ENCODE data around the gene LHCGR.

LHCGR gene

DNA sequence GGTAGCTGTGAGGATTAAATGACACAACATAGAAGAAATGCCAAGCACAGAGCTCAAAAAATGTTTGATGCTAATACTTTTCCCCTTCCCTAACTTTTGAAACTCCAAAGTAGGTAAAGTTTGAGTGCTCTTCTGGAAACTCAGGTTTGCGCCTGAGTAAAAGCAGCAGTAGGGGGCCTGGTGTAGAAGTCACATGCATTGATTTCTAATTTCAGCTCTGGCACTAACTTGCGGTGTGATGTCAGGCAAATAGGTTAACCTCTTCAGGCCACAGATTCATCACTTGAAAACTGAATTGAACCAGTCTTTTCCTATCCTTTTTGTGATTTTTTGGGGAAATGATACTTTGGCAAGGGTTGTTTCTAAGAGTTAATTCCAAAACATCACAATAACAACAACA lies 27.2 kb downstream of the LHCGR start:
- Mint-ChIP-seq H3K9me3 (no peaks in the 10 kb centered on the region), H3K4me1 (no peaks in the 10 kb centered on the region), H3K27ac (no peak overlapping the region), H3K36me3 (no peaks in the 10 kb centered on the region), H3K27me3 (peaks cover 6 to 14% of the 10 kb centered on the region in 2 donors), H3K4me3 (no peak overlapping the region)
- no peak for DNase-seq
- ATAC-seq (replicated peaks) = no peak

DNA sequence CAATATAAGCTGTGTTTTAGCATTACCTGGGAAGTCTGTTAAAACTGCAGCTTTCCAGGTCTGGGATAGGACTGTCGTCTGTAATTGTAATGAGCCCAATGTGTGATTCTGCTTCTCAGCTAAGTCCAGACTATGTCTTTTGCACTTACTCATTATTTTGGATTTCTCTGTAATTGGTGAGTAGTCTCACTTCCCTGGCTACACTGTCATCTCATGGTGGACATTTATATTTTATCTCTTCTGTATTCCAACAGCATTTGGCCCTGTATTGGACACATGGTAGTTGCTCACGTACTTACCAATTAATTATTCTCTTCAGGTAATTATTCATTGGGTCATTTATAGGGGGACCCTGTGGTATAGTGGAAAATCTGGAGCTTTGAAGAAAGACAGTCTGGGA lies 28.0 kb downstream of the LHCGR start:
- peaks cover 7 to 17% of the 10 kb centered on the region in 2 donors for H3K27me3 Mint-ChIP-seq
- no peak for ATAC-seq (replicated peaks)

DNA sequence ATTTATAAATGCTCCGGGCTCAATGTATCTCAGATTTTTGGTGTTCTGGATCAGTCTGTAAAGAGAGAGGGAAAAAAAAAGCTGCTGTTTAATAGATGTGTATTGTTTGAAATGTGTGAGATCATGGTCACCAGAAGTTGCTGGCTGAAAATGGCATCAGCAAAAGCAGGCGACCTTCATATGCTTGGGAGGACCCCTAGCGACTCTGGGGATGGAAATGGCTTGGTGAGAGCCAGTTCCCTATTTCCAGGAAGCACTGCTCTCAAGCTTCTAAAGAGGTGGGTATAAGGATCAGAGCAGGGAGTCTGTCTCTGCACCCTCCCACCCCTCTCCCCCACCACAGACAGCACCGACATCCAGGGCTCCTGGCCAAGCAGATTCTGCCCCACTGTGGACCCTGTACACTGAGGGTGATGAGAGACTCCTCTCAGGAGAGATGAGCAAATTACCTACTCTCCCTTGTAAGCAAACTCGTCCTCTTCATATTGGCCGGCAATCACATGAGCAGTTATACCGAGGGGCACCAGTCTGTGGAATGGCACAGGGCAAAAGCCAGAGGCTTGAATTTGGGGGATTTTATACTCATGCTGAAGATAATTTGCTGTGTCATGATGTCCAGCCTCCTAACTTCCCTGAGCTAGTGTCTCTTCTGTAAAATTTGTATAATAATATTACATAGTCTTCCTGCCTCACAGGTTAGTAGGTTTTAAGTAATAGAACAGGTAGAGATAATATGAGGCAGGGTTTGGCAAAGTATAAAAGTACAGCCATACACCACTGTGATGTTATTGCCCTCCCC lies 29.6 kb downstream of the LHCGR start:
- H3K9me3 Mint-ChIP-seq = no peaks in the 10 kb centered on the region
- H3K4me3 Mint-ChIP-seq = no peak overlapping the region
- ATAC-seq (replicated peaks) (no peak), DNase-seq (no peak)
- H3K4me1 Mint-ChIP-seq = no peaks in the 10 kb centered on the region
- peaks cover 7 to 20% of the 10 kb centered on the region in 2 donors for H3K27me3 Mint-ChIP-seq
- no peak overlapping the region for H3K27ac Mint-ChIP-seq
- H3K36me3 Mint-ChIP-seq = no peaks in the 10 kb centered on the region

More for the DNA sequence above, 28.0 kb downstream of the LHCGR start:
- H3K9me3 Mint-ChIP-seq = no peaks in the 10 kb centered on the region
- no peak overlapping the region for H3K27ac Mint-ChIP-seq
- no peaks in the 10 kb centered on the region for H3K36me3 Mint-ChIP-seq
- no peak overlapping the region for H3K4me3 Mint-ChIP-seq
- no peaks in the 10 kb centered on the region for H3K4me1 Mint-ChIP-seq
- DNase-seq = no peak

DNA sequence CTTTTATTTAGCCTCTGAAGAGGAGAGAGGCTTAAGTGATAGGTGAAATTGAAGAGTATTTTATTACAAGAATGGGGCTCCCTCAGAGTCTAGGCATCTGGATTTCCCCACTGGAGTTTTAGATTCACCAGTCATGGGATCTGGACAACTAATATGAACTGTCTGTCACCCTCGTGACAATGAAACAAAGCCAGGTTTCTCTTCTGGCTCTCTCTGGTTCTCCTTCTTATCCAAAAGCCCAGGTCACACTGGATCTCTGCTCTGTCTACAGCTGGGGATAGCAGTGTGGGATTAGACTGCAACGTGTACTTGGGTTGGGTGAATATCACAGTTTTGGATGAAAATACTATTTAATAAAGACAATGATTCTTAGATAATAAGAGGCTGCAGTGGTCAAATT lies 31.2 kb downstream of the LHCGR start:
- no peak overlapping the region for H3K4me3 Mint-ChIP-seq
- H3K9me3 Mint-ChIP-seq = no peaks in the 10 kb centered on the region
- no peaks in the 10 kb centered on the region for H3K4me1 Mint-ChIP-seq

DNA sequence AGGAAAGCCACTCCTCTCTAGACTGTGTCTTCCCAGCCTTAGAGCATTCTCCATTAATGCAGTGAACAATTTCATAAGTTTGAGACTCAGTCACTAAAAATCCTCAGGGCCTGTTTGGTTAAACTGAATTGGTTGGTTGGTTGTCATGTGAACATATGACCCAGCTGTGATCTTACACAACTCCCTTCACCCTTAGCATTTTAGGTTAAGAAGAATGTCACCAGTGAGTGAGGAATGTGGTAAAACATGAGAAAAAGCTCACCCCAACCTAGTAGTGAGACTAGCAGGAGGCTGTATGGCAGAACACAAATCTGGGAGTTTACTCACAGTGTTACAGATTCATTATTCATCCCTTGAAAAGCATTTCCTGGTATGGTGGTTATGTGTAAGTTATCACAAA lies 32.4 kb downstream of the LHCGR start:
- DNase-seq (no peak), ATAC-seq (replicated peaks) (no peak)
- H3K4me3 Mint-ChIP-seq = no peak overlapping the region
- no peaks in the 10 kb centered on the region for H3K9me3 Mint-ChIP-seq
- H3K36me3 Mint-ChIP-seq = no peaks in the 10 kb centered on the region
- no peak overlapping the region for H3K27ac Mint-ChIP-seq
- H3K4me1 Mint-ChIP-seq = no peaks in the 10 kb centered on the region
- H3K27me3 Mint-ChIP-seq = peaks cover 7 to 11% of the 10 kb centered on the region in 2 donors

More for the DNA sequence above, 31.2 kb downstream of the LHCGR start:
- ATAC-seq (replicated peaks) = no peak
- no peaks in the 10 kb centered on the region for H3K36me3 Mint-ChIP-seq
- H3K27me3 Mint-ChIP-seq = peaks cover 7 to 20% of the 10 kb centered on the region in 2 donors
- H3K27ac Mint-ChIP-seq = no peak overlapping the region
- DNase-seq = no peak

DNA sequence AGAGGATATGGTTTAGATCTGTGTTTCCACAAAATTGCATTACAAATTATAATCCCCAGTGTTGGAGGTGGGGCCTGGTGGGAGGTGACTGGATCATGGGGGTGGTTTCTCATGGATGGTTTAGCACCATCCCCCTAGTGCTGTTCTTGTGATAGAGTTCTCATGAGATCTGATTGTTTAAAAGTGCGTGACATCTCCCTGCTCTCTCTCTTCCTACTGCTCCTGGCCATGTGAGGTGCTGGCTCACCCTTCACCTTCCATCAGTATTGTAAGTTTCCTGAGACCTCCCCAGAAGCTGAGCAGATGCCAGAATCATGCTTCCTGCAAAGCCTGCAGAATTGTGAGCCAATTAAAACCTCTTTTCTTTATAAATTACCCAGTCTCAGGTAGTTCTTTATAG lies 33.1 kb downstream of the LHCGR start:
- Mint-ChIP-seq H3K27me3 (peaks cover 7 to 11% of the 10 kb centered on the region in 2 donors), H3K9me3 (no peaks in the 10 kb centered on the region), H3K4me3 (no peak overlapping the region), H3K27ac (no peak overlapping the region), H3K4me1 (no peaks in the 10 kb centered on the region), H3K36me3 (no peaks in the 10 kb centered on the region)
- DNase-seq (no peak), ATAC-seq (replicated peaks) (no peak)

DNA sequence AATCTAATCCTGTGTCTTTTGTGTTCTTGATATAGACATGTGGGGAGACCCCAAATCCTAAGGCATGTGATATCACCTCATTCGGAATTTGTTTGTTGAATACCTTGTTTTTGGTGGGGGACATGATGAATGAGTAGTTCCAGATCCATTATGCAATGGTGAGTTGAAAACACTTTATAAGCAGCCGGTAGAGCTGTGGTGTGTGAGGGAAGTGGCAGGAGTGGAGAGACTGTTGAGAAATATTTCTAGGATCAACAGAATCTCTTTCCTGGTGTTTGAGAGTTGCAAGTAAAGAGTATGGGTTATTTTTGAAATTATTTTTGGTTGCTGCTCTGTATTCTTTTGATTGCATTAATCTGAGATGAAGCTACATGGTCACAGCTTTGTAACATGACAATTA lies 34.4 kb downstream of the LHCGR start:
- DNase-seq (no peak), ATAC-seq (replicated peaks) (no peak)
- Mint-ChIP-seq H3K27ac (no peak overlapping the region), H3K9me3 (no peaks in the 10 kb centered on the region), H3K27me3 (peaks cover 7 to 11% of the 10 kb centered on the region in 2 donors), H3K4me1 (no peaks in the 10 kb centered on the region), H3K36me3 (no peaks in the 10 kb centered on the region), H3K4me3 (no peak overlapping the region)

DNA sequence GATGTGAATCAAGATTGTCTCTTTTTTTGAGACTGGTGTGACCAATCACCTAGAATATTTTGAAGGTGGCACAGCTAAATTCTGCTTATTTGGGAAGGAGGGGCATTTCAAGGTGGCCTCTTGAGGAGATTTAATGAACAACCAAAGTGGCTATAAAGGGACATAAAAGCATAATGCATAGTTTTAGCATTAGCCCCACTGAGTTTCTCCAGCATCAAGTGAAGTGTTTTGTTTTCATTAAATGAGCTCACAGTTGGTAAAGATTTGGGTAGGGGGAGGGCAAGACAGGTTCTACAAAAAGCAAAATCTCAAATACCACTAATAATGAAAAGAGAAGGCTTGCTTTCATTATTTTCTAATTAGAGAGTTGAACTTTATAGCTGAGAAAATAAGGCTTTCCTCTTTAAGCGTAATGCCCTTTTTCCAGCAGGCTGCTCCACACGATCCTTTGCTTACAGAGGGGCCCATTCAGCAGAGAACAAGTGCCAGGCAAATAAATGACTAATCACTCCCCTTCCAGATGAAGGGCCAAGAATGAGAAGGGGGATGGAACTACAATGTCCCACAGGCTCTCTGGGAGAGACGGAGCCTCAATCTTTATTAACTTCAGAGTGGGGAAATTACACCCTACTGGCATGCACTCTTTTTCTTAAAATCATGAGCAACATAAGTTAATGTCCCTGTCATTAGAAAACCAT lies 35.9 kb downstream of the LHCGR start:
- ATAC-seq (replicated peaks) = no peak
- Mint-ChIP-seq H3K27me3 (peaks cover 7 to 8% of the 10 kb centered on the region in 2 donors), H3K9me3 (no peaks in the 10 kb centered on the region), H3K4me1 (no peaks in the 10 kb centered on the region), H3K4me3 (no peak overlapping the region), H3K27ac (no peak overlapping the region), H3K36me3 (no peaks in the 10 kb centered on the region)
- no peak for DNase-seq

DNA sequence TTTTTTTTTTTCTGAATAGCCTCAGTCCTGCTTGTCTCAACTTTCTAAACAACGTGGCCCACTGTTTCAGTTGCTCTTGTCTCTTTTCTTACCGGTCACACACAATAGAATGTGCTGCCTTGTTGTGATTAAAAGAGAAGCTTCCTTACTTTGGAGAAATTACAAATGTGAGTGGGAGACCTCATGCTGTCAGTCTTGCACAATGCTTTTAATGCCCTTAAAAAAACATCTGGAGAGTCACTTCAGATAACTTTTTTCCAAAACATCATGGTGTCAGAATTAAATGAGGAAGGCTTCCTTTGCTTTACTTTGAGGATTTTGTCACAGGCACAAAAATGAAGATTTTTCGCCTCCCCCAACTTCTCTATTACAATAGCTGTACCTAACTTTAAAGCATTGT lies 37.7 kb downstream of the LHCGR start:
- DNase-seq (no peak), ATAC-seq (replicated peaks) (no peak)
- Mint-ChIP-seq H3K4me3 (no peak overlapping the region), H3K27ac (no peak overlapping the region), H3K36me3 (no peaks in the 10 kb centered on the region), H3K4me1 (no peaks in the 10 kb centered on the region), H3K27me3 (peaks cover 6 to 7% of the 10 kb centered on the region in 2 donors), H3K9me3 (no peaks in the 10 kb centered on the region)

DNA sequence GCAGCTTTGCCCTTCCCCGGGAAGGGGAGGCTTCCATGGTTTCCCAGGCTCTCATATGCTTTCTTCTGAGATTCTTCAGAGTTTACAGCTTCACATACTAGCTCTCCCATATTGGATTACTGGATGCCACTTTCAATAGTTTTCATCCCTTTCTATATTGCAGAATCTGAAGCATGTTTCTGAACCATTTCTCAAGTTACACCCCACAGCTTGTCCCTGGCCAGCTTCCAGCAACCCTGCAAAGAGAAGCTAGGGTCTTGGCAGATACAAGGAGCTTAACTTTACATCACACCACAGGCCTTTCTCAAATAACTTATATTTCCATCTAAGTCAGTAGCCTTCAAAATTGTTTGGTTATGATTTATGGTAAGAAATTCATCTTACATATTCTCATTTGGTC lies 39.6 kb downstream of the LHCGR start:
- peaks cover 1% of the 10 kb centered on the region in 2 donors for H3K27me3 Mint-ChIP-seq
- no peaks in the 10 kb centered on the region for H3K36me3 Mint-ChIP-seq
- no peaks in the 10 kb centered on the region for H3K4me1 Mint-ChIP-seq
- no peak overlapping the region for H3K4me3 Mint-ChIP-seq
- H3K9me3 Mint-ChIP-seq = no peaks in the 10 kb centered on the region
- H3K27ac Mint-ChIP-seq = no peak overlapping the region
- DNase-seq (no peak), ATAC-seq (replicated peaks) (no peak)

DNA sequence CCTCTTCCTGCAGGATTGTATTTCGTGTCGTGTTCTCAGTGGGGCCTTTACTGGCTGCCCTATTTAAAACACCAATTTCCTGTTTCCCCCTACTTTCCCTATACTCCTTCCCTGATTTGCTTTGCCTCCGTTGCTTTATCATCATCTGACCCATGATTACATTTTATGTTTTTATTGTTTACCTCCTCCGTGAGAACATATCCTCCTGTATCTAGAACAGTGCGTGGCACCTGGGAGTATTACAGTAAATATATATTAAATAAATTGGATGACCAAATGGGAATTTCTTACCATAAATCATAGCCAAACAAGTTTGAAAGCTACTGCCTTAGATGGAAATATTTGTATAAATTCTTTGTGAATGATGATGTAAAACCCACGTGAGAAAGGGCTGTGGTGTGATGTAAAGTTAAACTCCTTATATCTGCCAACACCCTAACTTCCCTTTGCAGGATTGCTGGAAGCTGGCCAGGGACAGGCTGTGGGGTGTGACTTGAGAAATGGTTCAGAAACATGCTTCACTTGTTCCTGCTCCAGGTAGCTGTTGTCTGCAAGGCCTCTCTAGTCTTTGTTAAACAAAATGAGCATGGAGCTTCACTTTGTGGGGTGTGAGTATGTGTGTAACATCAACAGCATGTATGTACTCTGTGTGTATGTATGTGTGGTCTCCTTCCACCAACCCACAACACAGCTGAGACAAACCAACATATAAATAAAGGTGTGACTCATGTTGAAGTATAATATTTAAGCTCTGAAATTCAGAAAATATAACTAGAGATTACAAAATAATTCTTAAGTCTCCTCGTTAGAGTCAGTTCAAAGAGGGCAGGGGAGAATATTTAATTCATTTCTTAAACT lies 40.3 kb downstream of the LHCGR start:
- H3K36me3 Mint-ChIP-seq = no peaks in the 10 kb centered on the region
- peaks cover 4% of the 10 kb centered on the region in 2 donors for H3K27me3 Mint-ChIP-seq
- no peak for DNase-seq
- H3K4me1 Mint-ChIP-seq = no peaks in the 10 kb centered on the region
- H3K27ac Mint-ChIP-seq = no peak overlapping the region
- no peaks in the 10 kb centered on the region for H3K9me3 Mint-ChIP-seq
- no peak for ATAC-seq (replicated peaks)
- H3K4me3 Mint-ChIP-seq = no peak overlapping the region

DNA sequence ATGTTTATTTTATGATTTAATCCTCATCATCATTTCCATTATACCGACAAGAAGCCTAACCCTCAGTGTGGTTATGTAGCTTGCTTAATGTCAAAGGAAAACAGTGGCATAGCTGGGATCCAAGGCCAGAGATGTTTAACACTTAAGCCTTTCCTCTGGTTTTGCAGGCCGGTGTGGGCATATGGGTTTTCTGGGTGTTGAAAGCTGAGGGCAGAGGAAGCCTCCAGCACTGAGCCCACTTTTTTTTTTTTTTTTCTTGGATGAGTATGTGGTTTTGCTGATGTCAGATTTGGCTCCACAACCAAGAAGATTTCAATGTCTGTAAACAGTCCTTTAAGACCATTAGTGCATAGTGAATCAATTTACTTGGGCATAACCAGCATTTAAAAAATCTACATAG lies 41.3 kb downstream of the LHCGR start:
- H3K36me3 Mint-ChIP-seq = no peaks in the 10 kb centered on the region
- no peak for DNase-seq

DNA sequence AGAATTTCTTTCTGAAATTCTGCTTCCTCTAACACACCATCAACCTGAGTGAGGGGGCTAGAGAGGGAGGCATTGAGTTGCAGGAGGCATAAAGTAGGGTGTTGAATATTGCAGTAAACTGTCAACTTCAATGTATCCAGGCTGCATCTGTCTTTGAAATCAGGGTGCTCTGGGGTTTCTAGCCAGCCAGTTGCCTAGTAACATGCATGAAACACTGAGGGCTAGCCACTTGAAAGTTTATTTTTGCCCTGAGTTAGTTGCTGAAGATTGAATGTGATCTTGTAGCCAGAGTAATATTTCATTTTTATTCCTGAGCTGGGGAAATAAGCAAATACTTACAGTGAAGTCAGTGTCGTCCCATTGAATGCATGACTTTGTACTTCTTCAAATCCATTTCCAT lies 41.9 kb downstream of the LHCGR start:
- H3K27me3 Mint-ChIP-seq = peaks cover 4% of the 10 kb centered on the region in 2 donors
- DNase-seq (no peak), ATAC-seq (replicated peaks) (no peak)
- no peaks in the 10 kb centered on the region for H3K36me3 Mint-ChIP-seq
- H3K9me3 Mint-ChIP-seq = no peaks in the 10 kb centered on the region
- no peak overlapping the region for H3K27ac Mint-ChIP-seq
- no peaks in the 10 kb centered on the region for H3K4me1 Mint-ChIP-seq
- H3K4me3 Mint-ChIP-seq = no peak overlapping the region

More for the DNA sequence above, 41.3 kb downstream of the LHCGR start:
- H3K4me1 Mint-ChIP-seq = no peaks in the 10 kb centered on the region
- H3K27ac Mint-ChIP-seq = no peak overlapping the region
- H3K27me3 Mint-ChIP-seq = peaks cover 4% of the 10 kb centered on the region in 2 donors
- H3K9me3 Mint-ChIP-seq = no peaks in the 10 kb centered on the region
- H3K4me3 Mint-ChIP-seq = no peak overlapping the region
- ATAC-seq (replicated peaks) = no peak

DNA sequence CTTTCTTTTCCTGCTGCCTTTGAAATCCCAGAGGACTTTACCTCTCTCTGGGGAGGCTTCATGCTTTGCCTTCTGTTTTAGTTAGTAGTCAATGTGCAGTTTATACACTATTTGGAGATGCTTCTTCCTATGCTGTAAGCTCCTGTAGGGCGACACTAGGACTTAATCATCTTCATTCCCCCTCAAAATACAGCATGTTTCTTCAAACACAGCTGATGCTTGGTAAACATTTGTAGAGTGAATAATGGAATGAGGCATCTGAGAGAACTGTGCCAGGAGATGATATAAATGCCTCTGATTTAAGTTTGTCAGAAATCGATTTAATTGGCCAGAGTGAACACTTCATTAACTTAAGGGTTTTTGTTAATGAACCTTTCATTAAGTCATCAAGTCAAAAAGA lies 43.4 kb downstream of the LHCGR start:
- Mint-ChIP-seq H3K27me3 (peaks cover 4% of the 10 kb centered on the region in 2 donors), H3K27ac (no peak overlapping the region), H3K4me1 (no peaks in the 10 kb centered on the region), H3K4me3 (no peak overlapping the region), H3K36me3 (no peaks in the 10 kb centered on the region), H3K9me3 (no peaks in the 10 kb centered on the region)
- DNase-seq (no peak), ATAC-seq (replicated peaks) (no peak)
